CD4-positive, CD25-positive, alpha-beta regulatory T cell (primary cell): ENCODE measurements around the gene SCN7A. TPM values are rescaled to one million over a fixed set of nuclear protein-coding genes. Genes with fewer than 3 reads are reported as not detected.
A peak's percentile ranks its signal among the peaks of the same experiment; 100 is the strongest.

Source experiments
- ATAC-seq, 2 donors: fragments of 150-1000 bp; cut with Tn5 transposase; one replicate each; pipeline ENCODE4 v1.10.0; 2021; ENCODE audit warnings: low read depth in 2 of 2, moderate number of reproducible peaks in 2 of 2, moderate library complexity in 1 of 2
- DNase-seq, 3 donors: peaks; one replicate each; pipeline versions ENCODE4 v3.0.0 to v3.0.0-alpha.2; 2012 to 2022; ENCODE audit warnings: mixed read lengths in 1 of 3
- H3K27ac ChIP-seq: one replicate; pipeline ENCODE4 v1.7.0; 2013; ENCODE audit warnings: mild to moderate bottlenecking, low read length; ENCODE audit not compliant: insufficient read depth, poor library complexity, severe bottlenecking
- H3K27me3 ChIP-seq: one replicate; pipeline ENCODE4 v1.7.0; 2013; ENCODE audit warnings: low read length; ENCODE audit not compliant: control insufficient read depth, insufficient read depth
- H3K36me3 ChIP-seq: one replicate; pipeline ENCODE4 v1.7.0; 2013; ENCODE audit warnings: mild to moderate bottlenecking, low read length, moderate library complexity; ENCODE audit not compliant: control insufficient read depth, insufficient read depth
- H3K4me1 ChIP-seq: 2 replicates; pipeline ENCODE4 v1.7.0; 2013; ENCODE audit warnings: mild to moderate bottlenecking, low read length; ENCODE audit not compliant: insufficient read depth, control insufficient read depth, poor library complexity, severe bottlenecking
- H3K4me3 ChIP-seq: one replicate; pipeline ENCODE4 v1.7.0; 2013; ENCODE audit warnings: low read depth, mild to moderate bottlenecking, low read length, moderate library complexity
- H3K9me3 ChIP-seq, 2 experiments: 1 replicate in 1 of 2; 2 replicates in 1 of 2; pipeline ENCODE4 v1.7.0; 2013; ENCODE audit warnings: low read length in 2 of 2, mild to moderate bottlenecking in 1 of 2, moderate library complexity in 1 of 2; ENCODE audit not compliant: control insufficient read depth in 2 of 2
- H3K27ac Mint-ChIP-seq, 3 donors: one replicate each; pipeline ENCODE4 v1.8.0; 2020 to 2022; ENCODE audit warnings: mild to moderate bottlenecking in 3 of 3, mixed read lengths in 3 of 3, moderate library complexity in 2 of 3
- H3K27me3 Mint-ChIP-seq: one replicate; pipeline ENCODE4 v1.8.0; 2022; ENCODE audit warnings: mild to moderate bottlenecking, mixed read lengths
- H3K36me3 Mint-ChIP-seq: one replicate; pipeline ENCODE4 v1.8.0; 2020; ENCODE audit warnings: mixed read lengths
- H3K4me1 Mint-ChIP-seq, 4 donors: one replicate each; pipeline ENCODE4 v1.8.0; 2020 to 2022; ENCODE audit warnings: mixed read lengths in 4 of 4, mild to moderate bottlenecking in 1 of 4
- H3K4me3 Mint-ChIP-seq, 4 donors: one replicate each; pipeline ENCODE4 v1.8.0; 2020 to 2022; ENCODE audit warnings: mild to moderate bottlenecking in 4 of 4, mixed read lengths in 4 of 4, moderate library complexity in 3 of 4
- H3K9me3 Mint-ChIP-seq, 7 donors: one replicate each; pipeline ENCODE4 v1.8.0; 2020 to 2022; ENCODE audit warnings: mixed read lengths in 7 of 7, mild to moderate bottlenecking in 3 of 7, moderate library complexity in 2 of 7
- polyA plus RNA-seq, 4 donors: library from polyadenylated mRNA; unstranded; fragments of 300-500 nt; fragmentation: Illumina TruSeq; gene quantifications; one replicate each; pipeline ENCODE4 v1.2.3, GENCODE V29; 2021
- total RNA-seq: library from RNA; stranded (reverse); gene quantifications from one replicate; pipeline ENCODE4 v1.2.3, GENCODE V29; 2022

Gene SCN7A
- total and polyA plus RNA-seq, 5 donors from 2014 or later, result not detected

- no peaks in the 10 kb centered on the region for H3K27me3 ChIP-seq
- no peaks in the 10 kb centered on the region for H3K27me3 Mint-ChIP-seq
- H3K4me3 Mint-ChIP-seq, result no peak overlapping the region
- no peak for DNase-seq
- no peak overlapping the region for H3K27ac Mint-ChIP-seq
- no peaks in the 10 kb centered on the region for H3K4me1 Mint-ChIP-seq
- no peak for ATAC-seq
- no peaks in the 10 kb centered on the region for H3K36me3 Mint-ChIP-seq
- H3K27ac ChIP-seq, result no peak overlapping the region
- H3K9me3 Mint-ChIP-seq, result peaks cover 0 to 1% (median 0%) of the 10 kb centered on the region in 7 donors
- H3K4me3 ChIP-seq, result no peak overlapping the region
- H3K4me1 ChIP-seq, result no peaks in the 10 kb centered on the region
- no peaks in the 10 kb centered on the region for H3K9me3 ChIP-seq
- no peaks in the 10 kb centered on the region for H3K36me3 ChIP-seq
These were observed 105.5 kb downstream of the SCN7A start for GRCh38 chr2:166388481-166389070.

- ATAC-seq, result no peak
- H3K27me3 Mint-ChIP-seq, result no peaks in the 10 kb centered on the region
These were observed 108.7 kb downstream of the SCN7A start for GRCh38 chr2:166385313-166385712.

GRCh38 chr2:166384774-166385173 is 109.3 kb downstream of the SCN7A start:
- no peak for ATAC-seq
- H3K36me3 ChIP-seq, result no peaks in the 10 kb centered on the region
- no peak overlapping the region for H3K27ac ChIP-seq
- DNase-seq, result peak in 1 of 3 donors; percentile 10
- Mint-ChIP-seq H3K36me3 (no peaks in the 10 kb centered on the region), H3K4me3 (no peak overlapping the region), H3K4me1 (no peaks in the 10 kb centered on the region), H3K27ac (no peak overlapping the region), H3K27me3 (no peaks in the 10 kb centered on the region), H3K9me3 (peaks cover 0 to 1% (median 0%) of the 10 kb centered on the region in 7 donors)
- H3K9me3 ChIP-seq, result no peaks in the 10 kb centered on the region
- H3K4me3 ChIP-seq, result no peak overlapping the region
- no peaks in the 10 kb centered on the region for H3K27me3 ChIP-seq
- no peaks in the 10 kb centered on the region for H3K4me1 ChIP-seq

More at GRCh38 chr2:166385313-166385712, 108.7 kb downstream of the SCN7A start:
- no peaks in the 10 kb centered on the region for H3K36me3 Mint-ChIP-seq
- H3K4me1 ChIP-seq, result no peaks in the 10 kb centered on the region
- H3K4me3 Mint-ChIP-seq, result no peak overlapping the region
- no peaks in the 10 kb centered on the region for H3K36me3 ChIP-seq
- H3K4me3 ChIP-seq, result no peak overlapping the region
- H3K9me3 Mint-ChIP-seq, result peaks cover 0 to 1% (median 0%) of the 10 kb centered on the region in 7 donors
- no peak overlapping the region for H3K27ac Mint-ChIP-seq
- no peaks in the 10 kb centered on the region for H3K4me1 Mint-ChIP-seq
- DNase-seq, result no peak
- no peaks in the 10 kb centered on the region for H3K9me3 ChIP-seq
- H3K27me3 ChIP-seq, result no peaks in the 10 kb centered on the region
- H3K27ac ChIP-seq, result no peak overlapping the region

- Mint-ChIP-seq H3K4me1 (no peaks in the 10 kb centered on the region), H3K27me3 (no peaks in the 10 kb centered on the region), H3K9me3 (peaks cover 0 to 3% (median 0%) of the 10 kb centered on the region in 7 donors), H3K4me3 (no peak overlapping the region), H3K27ac (no peak overlapping the region), H3K36me3 (no peaks in the 10 kb centered on the region)
- H3K27ac ChIP-seq, result no peak overlapping the region
- no peak overlapping the region for H3K4me3 ChIP-seq
- no peaks in the 10 kb centered on the region for H3K9me3 ChIP-seq
- H3K27me3 ChIP-seq, result no peaks in the 10 kb centered on the region
- DNase-seq, result no peak
- no peak for ATAC-seq
- no peaks in the 10 kb centered on the region for H3K4me1 ChIP-seq
- no peaks in the 10 kb centered on the region for H3K36me3 ChIP-seq
These were observed 111.6 kb downstream of the SCN7A start for GRCh38 chr2:166382448-166382847.

- ATAC-seq, result no peak
- H3K4me1 ChIP-seq, result no peaks in the 10 kb centered on the region
- no peak overlapping the region for H3K27ac ChIP-seq
- H3K27me3 Mint-ChIP-seq, result peaks cover 7% of the 10 kb centered on the region
- no peak overlapping the region for H3K4me3 Mint-ChIP-seq
- no peak for DNase-seq
- H3K4me1 Mint-ChIP-seq, result peaks cover 0 to under 1% (median 0%) of the 10 kb centered on the region in 4 donors
- no peak overlapping the region for H3K4me3 ChIP-seq
- H3K9me3 Mint-ChIP-seq, result peaks cover 0 to 3% (median 0%) of the 10 kb centered on the region in 7 donors
- no peaks in the 10 kb centered on the region for H3K27me3 ChIP-seq
- H3K36me3 Mint-ChIP-seq, result no peaks in the 10 kb centered on the region
- no peak overlapping the region for H3K27ac Mint-ChIP-seq
- no peaks in the 10 kb centered on the region for H3K36me3 ChIP-seq
- no peaks in the 10 kb centered on the region for H3K9me3 ChIP-seq
These were observed 113.4 kb downstream of the SCN7A start for GRCh38 chr2:166380615-166381014.

- Mint-ChIP-seq H3K27ac (no peak overlapping the region), H3K9me3 (peaks cover 0 to 5% (median 0%) of the 10 kb centered on the region in 7 donors), H3K4me1 (peaks cover 0 to 11% (median 0%) of the 10 kb centered on the region in 4 donors), H3K27me3 (peaks cover 20% of the 10 kb centered on the region), H3K36me3 (no peaks in the 10 kb centered on the region), H3K4me3 (no peak overlapping the region)
- Histone ChIP-seq H3K4me1 (no peaks in the 10 kb centered on the region), H3K27me3 (no peaks in the 10 kb centered on the region), H3K36me3 (no peaks in the 10 kb centered on the region), H3K27ac (no peak overlapping the region), H3K9me3 (no peaks in the 10 kb centered on the region), H3K4me3 (no peak overlapping the region)
- no peak for DNase-seq
- ATAC-seq, result no peak
These were observed 117.2 kb downstream of the SCN7A start for GRCh38 chr2:166376873-166377272.

GRCh38 chr2:166376488-166376828 is 117.6 kb downstream of the SCN7A start:
- no peak overlapping the region for H3K27ac Mint-ChIP-seq
- H3K36me3 ChIP-seq, result no peaks in the 10 kb centered on the region
- H3K27me3 Mint-ChIP-seq, result peaks cover 20% of the 10 kb centered on the region
- no peak overlapping the region for H3K4me3 ChIP-seq
- H3K4me3 Mint-ChIP-seq, result no peak overlapping the region
- no peak for DNase-seq
- no peaks in the 10 kb centered on the region for H3K4me1 ChIP-seq
- H3K9me3 ChIP-seq, result no peaks in the 10 kb centered on the region
- H3K36me3 Mint-ChIP-seq, result no peaks in the 10 kb centered on the region
- peaks cover 0 to 11% (median 0%) of the 10 kb centered on the region in 4 donors for H3K4me1 Mint-ChIP-seq
- H3K27me3 ChIP-seq, result no peaks in the 10 kb centered on the region
- no peak for ATAC-seq
- peaks cover 0 to 5% (median 0%) of the 10 kb centered on the region in 7 donors for H3K9me3 Mint-ChIP-seq
- H3K27ac ChIP-seq, result no peak overlapping the region
